NCI-H1694 (cell line): ENCODE data around the gene FFAR2.
"Not testable (repeated sequence)": the region's sequence is repeated elsewhere in the genome, so short reads cannot be mapped to it uniquely, and the experiment has no call there.

Experiments used
- DNase-seq: peaks from one replicate; lab custom pipeline; 2025; lab: John Stamatoyannopoulos, UW

The FFAR2 gene

DNA sequence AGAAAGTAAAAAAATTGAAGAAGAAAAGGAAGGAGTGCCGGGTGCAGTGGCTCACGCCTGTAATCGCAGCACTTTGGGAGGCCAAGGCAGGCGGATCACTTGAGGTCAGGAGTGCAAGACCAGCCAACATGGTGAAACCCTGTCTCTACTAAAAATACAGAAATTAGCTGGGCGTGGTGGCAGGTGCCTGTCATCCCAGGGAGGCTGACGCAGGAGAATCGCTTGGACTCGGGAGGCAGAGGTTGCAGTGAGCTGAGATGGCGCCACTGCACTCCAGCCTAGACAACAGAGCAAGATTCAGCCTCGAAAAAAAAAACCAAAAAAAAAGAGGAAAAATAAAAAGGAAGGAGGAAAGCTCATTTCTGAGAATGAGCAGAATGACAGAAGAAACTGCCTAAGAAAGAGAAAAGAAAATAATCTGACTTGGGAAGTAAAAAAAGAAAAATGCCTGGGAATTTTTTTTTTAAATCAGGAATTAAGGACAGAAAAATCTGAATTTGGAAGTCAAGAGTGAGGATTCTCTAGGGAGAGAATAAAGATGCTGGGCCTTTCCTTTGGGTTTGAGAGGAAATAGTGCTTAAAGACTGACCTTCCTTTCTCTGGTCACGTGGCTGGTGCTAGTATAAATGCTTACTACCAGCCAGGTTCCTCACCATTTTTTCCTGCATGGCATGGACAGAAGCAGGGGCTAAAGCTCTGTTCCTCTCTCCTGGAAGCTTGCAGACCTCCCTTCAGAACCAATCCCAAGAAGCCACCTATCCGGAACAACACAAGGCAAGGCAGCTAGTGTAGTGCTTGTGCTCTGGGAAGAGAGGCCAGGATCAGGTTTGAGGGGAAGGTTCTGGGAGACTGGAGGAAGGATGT, at the start of gene FFAR2:
FFAR2 (plus strand) TSS at position 652 of the 864 bp plus-strand sequence. CDS start 1,458 bp downstream, outside the sequence.
- DNase-seq = no peak

GRCh38 chr19:35398570-35398969, 49.5 kb upstream of the FFAR2 start:
- DNase-seq = no peak

GRCh38 chr19:35399231-35399630, 48.8 kb upstream of the FFAR2 start:
- no peak for DNase-seq

DNA sequence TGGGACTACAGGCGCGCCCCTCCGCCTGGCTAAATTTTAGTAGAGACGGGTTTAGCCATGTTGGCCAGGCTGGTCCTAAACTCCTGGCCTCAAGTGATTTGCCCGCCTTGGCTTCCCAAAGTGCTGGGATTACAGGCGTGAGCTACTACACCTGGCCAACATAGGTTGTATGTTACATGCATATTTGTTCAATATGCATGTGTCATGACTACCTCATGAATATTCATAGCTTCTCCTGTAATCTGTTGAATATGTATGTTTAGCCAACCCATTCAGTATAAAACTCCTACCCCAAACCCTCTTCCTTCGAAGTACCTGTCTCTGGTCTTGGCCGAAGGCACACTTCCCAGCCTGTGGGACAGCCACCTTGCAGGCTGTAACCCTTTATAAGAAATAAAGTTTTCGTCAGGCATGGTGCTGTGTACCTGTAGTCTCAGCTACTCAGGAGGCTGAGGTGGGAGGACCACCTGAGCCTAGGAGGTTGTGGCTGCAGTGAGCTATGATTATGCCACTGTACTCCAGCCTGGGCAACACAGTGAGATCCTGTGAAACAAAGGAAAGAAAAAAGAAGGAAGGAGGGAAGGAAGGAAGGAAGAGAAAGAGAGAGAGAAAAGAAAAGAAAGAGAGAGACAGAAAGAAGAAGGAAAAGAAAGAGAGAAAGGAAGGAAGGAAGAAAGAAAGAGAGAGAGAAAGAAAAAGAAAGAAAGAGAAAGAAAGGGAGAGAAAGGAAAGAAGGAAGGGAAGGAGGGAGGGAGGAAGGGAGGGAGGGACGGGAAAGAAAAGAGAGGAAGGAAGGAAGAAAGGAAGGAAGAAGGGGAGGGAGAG, 47.9 kb upstream of the FFAR2 start:
- no peak for DNase-seq

- DNase-seq = no peak
Observed at GRCh38 chr19:35400773-35401100, 47.3 kb upstream of the FFAR2 start.

DNA sequence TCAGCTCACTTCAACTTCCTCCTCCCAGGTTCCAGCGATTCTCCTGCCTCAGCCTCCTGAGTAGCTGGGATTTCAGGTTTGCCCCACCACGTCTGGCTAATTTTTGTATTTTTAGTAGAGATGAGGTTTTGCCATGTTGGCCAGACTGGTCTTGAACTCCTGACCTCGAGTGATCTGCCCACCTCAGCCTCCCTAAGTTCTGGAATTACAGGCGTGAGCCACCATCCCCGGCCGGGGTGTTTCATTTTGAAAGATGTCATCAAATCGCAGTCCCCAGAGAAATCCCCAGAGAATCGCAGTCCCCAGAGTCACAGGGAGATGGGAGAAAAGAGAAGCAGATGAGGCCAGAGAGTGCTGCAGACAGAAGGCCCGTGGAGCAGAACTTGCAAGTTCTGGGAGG, 46.6 kb upstream of the FFAR2 start:
- DNase-seq = not testable (repeated sequence)

DNA sequence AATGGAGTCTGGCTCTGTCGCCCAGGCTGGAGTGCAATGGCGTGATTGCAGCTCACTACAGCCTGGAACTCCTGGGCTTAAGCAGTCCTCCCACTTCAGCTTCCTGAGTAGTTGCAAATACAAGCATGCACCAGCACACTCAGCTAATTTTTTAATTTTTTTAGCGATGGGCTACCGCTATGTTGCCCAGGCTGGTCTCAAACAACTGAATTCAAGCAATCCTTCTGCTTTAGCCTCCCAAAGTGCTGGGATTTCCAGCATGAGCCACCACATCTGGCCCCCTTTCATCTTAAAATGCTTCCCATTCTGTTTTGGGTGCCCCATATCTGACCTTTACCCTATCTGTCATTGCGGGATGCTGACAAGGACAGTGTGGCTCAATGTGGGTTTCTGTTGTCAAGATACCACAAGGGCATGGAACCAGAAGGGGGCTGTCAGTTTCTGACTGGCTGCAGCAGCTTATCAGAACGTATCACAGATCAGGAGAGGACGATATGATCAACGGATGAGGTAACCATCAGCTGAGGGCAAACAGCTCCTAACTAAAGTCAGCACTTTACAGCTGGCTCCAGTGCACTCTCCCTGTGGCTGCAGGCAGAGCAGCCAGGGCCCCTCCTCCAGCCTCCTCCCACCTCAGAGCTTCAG, 44.8 kb upstream of the FFAR2 start:
- no peak for DNase-seq

DNA sequence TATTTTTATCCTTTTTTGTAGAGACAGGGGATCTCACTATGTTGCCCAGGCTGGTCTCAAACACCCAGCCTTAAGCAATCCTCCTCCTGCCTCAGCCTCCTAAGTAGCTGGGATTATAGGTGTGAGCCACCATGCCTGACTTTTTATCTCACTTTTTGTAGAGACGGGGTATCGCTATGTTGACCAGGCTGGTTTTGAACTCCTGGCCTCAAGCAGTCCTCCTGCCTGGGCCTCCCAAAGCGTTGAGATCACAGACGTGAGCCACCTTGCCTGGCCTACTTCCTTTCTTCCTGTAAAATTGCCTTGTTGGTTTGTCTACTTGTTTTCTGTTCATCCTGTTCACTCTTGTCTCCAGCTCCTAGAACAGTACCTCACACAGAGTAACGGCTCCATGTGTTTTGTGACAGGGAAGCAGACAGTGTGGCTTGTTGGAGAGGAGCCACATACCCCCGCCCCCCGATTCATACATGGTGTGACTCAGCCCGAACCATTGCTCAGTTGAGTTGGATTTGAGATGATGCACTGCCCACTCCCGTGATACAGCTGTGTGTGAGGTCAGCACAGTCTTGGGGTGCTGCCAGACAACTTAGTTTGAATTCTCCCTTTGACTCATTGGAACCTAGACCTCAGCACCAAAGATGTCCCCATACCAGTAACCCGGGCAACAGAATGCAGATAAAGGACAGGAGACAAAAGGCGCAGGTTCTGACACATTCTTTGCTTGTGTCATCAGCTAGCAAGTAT, 43.0 kb upstream of the FFAR2 start:
- no peak for DNase-seq

DNA sequence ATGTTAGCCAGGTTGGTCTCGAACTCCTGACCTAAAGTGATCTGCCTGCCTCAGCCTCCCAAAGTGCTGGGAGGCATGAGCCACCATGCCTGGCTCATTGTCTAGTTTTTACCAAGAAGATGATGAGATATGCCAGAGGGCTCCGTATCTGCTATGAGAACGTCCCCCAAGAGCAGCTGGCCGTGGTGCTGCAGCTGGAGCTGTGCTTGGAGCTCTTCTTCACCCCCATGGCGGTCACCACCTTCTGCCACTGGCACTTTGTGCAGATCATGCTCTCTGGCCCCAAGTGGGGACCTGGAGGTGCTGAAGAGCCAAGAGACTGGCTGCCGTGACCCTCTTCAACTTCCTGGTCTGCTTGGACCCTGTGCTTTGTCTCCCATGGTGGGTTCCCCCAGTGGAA, 40.4 kb upstream of the FFAR2 start:
- DNase-seq = no peak

DNA sequence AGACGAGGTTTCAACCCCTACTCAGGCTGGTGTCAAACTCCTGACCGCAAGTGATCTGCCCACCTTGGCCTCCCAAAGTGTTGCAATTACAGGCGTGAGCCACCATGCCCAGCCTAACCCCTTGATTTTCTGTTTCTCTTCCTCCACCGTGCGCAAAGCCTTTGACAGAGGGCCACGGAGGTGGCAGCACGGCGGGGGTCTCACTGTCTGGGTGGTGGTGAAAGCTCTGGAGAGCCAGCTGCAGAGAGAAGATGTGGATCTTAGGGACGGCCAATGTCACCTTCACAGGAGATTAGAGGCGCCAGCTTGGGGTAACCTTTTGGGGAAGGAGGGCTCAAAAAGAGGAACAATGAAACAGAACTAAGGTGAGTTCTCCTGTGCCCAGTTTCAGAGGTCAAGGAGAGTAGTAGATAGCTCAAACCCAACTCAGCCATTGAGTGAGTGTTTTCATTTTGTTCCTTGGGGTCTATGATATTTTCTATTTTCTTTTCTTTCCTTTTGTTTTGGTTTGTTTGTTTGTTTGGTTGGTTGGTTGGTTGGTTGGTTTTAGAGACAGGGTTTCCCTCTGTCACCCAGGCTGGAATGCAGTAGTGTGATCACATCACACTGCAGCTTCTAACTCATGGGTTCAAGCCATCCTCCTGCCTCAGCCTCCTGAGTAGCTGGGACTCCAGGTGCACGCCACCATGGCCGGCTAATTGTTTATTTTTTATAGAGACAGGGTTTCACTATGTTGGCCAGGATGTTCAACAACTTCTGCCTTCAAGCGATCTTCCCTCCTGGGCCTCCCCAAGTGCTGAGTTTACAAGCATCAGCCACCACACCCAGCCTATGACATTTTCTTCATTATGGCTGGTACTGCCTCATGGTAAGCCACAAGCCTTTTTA, 39.5 kb upstream of the FFAR2 start:
- DNase-seq = no peak

- DNase-seq = no peak
Observed at GRCh38 chr19:35409191-35409590, 38.9 kb upstream of the FFAR2 start.

- no peak for DNase-seq
Observed at GRCh38 chr19:35410487-35410886, 37.6 kb upstream of the FFAR2 start.

GRCh38 chr19:35414442-35414841, 33.6 kb upstream of the FFAR2 start:
- no peak for DNase-seq

DNA sequence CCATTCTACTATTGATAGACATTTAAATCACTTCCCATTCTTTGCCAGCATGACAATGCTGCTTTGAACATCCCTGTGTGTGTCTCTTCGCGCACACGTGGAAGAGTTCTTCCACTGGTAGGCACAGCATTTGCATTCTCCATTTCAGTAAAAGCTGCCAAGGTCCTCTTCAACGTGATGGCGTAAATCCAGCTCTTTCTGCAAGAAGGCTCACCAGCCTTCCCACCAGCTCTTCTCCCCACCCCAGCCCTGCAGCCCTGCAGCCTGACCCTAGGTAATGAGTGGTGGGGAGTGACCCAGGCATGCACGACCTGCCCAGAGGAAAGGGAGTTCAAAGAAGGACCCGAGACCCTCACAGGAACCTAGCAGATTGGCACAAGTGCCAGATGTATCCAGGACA, 31.7 kb upstream of the FFAR2 start:
- no peak for DNase-seq

DNA sequence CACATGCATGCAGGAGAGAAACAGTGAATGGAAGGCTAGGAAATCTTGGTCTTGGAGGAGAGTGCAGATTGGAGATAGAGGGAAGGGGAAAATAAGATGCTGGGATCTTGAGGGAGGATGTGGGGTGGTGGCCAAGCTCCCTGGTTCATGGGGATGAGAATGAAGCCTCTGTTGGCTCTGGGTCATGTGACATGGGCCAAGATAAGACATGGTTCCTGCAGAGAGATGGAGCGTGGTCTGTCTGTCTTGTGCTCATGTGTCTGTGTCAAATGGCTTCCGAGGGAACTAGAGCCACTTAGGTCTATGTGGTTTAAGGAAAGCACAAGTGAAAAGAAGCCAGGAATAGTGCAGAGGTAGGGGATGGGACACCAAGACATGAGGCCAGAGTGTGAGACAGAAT, 30.8 kb upstream of the FFAR2 start:
- DNase-seq = no peak

GRCh38 chr19:35417713-35418534, 30.1 kb upstream of the FFAR2 start:
- no peak for DNase-seq

GRCh38 chr19:35419046-35419445, 29.0 kb upstream of the FFAR2 start:
- DNase-seq = no peak

DNA sequence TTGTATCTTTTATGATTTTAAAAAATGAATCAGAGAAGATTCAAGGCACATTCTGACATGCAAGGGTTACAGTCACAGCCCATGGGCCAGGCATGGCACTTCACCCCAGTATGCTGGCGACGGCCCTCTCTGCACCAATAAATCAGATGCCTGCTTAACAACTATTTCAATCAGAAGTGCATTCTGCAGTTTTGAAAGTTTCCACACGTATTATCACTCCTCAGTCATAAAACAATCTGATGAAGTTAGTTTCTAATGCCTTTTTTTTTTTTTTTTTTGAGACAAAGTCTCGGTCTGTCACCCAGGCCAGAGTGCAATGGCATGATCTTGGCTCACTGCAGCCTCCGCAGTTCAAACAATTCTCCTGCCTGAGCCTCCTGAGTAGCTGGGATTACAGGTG, 28.3 kb upstream of the FFAR2 start:
- DNase-seq = no peak

DNA sequence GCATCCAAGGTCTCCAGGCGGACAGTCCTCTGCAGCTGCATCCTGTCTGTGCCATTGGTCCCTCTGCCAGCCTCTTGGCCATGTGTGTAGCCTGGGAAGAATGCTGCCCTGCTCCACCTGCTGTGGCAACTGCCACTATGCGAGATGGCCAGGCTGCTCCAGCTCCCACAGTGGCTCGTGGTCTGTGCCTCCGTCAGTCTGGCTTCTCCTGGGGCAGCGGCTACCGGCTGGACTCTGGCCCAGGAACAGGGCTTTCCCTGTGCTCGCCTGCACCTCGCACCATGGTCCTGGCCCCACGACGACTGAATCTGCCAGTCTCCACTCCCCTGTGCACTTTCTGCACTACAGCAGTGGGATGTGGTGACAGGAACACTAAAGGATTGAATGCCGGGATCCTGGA, 26.7 kb upstream of the FFAR2 start:
- DNase-seq = no peak

GRCh38 chr19:35423406-35423805, 24.7 kb upstream of the FFAR2 start:
- not testable (repeated sequence) for DNase-seq
